Activated CD4-positive, alpha-beta T cell treated with anti-CD3 and anti-CD28 coated beads, Interleukin-2, amount 50 U/mL, for 16 hours (primary cell): ENCODE results near the gene INSR.

Experiments
- DNase-seq: peaks from one replicate; pipeline ENCODE4 v3.0.0-alpha.2; 2020

INSR gene

DNA sequence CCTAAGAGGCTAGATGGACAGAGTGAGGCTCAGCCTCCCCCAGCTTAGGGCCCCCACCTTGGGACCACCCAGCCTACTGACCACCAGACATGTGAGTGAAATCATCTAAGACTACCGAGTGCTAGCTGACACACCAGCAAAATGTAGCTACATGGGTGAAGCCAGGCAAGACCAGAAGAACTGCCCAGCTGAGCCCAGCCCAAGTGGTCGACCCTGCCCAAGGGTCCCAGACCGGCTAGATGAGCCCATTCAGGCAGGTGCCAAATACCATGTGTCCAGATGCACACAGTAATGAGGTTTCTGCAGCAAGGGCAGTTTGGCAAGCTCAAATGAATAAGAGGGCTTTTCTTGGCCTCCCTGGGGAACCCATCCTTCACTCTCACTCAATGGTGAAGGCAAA is 168.1 kb downstream of the INSR start:
- no peak for DNase-seq

DNA sequence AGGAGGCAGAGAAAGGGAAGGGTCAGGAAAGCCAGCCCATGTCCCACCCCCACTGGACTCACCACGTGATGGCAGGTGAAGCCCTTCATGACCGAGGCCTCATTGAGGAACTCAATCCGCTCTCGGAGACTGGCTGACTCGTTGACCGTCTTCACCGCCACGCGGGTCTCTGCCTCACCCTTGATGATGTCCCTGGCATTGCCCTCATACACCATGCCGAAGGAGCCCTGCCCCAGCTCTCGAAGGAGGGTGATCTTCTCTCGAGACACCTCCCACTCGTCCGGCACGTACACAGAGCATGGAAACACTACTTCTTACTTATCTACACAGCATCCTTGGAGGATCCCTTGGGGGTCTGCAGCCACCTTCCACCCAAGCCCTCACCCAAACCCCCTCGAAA is 169.0 kb downstream of the INSR start:
- no peak for DNase-seq

DNA sequence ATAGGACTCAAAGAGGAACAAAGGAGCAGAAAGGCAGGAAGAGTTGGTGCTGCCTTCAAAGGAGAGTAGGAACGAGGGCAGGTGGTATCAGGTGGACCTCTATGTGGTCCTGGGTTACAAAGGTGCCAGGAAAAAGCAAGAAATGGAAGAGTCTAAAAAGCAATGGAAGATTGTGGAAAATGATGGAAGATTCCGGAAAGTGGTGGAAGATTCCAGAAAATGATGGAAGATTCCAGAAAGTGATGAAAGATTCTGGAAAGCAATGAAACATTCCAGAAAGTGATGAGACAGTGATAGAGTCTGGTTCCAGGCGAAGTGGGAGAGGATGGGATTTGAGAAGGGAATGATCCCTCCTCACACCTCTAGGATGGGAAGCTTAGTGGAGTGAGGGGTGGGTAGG is 169.4 kb downstream of the INSR start:
- no peak for DNase-seq

DNA sequence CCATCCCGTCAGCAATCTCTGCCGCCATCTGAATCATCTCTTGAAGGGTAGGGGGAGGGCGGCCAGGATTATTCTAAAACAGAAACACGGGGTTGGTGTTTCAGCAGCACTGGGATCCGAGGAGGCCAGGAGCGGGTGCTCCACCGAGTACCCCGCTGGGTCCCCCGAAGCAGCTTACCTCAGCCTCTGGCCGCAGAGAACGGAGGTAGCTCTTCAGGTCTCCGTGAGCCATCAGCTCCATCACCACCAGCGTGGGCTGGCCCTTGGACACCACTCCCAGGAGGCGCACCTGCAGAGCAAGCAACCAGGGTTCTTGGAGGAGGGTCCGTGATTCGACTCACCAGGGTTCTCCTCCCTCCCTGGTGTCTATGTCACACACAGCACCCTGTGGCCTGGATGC is 171.5 kb downstream of the INSR start:
- no peak for DNase-seq

DNA sequence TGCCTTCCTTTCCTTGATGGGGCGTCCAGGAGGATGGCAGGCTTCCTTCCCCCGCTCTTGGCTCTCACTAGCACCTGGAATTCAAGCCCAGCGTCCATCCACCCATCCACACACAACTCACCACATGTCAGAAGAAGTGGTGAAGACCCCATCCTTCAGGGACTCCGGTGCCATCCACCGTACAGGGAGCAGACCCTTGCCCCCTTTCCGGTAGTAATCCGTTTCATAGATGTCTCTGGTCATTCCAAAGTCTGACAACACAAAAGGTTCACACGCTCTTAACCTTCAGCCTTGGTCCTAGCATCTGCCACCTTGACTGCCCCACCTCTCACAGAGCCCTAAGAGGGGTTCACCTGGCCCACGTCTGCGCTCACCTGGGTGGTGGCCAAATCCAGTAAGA is 173.7 kb downstream of the INSR start:
- DNase-seq, result no peak

DNA sequence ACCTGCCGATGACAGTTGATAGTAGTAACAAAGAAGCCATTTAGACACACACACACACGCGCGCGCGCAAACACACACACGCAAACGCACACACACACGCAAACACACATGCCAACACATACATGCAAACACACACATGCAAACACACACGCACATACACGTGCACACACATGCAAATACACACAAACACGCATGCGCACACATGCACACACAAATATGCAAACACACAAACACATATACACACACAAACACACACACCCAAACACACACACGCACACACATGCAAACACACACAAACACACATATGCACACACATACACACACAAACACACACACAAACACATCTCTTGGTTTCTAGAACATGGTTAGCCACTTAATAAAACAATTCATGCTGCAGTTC is 174.6 kb downstream of the INSR start:
- DNase-seq, result no peak

DNA sequence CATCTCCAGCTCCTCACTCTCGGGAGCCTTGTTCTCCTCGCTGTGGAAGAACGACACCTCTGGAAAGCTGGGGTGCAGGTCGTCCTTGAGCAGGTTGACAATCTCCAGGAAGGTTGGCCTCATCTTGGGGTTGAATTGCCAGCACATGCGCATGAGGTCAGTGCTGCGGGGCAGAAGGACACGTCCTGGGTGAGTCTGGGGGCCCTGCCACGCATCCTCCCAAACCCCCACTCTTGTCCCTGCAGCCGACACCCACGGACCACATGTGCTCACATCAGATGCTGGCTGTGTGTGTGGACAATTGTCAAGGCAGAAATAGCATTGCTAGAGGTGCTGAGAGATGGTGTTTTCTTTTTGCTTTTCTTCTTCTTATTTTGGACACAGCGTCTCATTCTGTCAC is 177.0 kb downstream of the INSR start:
- DNase-seq, result no peak

DNA sequence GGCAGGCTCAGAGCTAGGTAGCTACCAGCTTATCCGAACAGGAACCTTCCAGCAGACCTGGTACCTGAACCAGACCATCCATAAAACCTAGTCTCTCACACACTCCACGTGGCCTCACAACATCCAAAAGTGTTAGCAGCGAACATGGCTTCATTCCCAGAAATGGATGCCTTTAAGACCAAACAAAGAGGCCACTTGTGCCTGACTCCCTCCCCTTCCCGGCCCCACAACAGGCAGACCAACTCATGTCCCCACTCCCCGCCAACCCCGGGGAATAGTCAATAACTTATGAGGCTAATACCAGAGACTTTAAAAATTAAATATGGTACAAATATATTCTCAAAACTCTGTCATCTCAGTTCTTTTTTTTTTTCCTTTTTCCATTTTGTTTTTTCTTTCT is 178.5 kb downstream of the INSR start:
- DNase-seq, result no peak

DNA sequence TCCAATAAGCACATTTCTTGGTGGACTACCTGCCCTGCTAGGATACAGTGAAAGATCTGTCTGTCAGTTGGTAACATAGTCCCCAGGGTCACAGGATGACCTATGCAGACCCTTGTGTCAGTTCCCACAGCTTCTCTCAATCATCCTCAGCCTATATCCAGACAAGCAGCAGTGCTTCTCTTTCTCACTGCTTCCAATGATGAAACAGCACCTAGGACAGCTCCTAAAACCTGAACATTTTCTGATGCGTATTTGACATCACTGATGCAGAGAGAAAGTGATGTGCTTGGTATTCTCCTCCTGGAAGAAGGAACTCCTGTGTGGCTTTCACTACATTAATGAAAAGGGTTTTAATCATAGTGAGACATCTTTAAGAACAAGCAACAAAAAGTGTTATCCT is 181.0 kb downstream of the INSR start:
- DNase-seq, result no peak

DNA sequence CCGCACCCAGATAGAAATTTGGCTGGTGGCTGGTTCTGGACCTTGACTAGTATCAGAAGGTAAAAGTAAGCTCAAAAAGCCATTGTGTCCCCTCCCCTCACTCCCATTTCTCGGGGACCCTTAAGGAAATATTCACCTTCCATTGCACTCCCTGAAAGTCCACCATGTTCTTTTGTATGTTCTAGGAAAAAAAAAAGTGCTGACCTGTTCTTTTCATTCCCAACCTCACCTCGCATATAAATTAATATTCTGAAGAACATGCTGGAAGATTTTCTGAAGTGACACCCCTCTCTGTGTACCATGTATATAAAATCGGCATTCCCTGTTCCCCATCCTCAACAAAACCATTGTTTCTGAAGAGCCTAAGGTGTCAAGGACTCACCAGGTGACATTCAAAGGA is 181.5 kb downstream of the INSR start:
- no peak for DNase-seq

DNA sequence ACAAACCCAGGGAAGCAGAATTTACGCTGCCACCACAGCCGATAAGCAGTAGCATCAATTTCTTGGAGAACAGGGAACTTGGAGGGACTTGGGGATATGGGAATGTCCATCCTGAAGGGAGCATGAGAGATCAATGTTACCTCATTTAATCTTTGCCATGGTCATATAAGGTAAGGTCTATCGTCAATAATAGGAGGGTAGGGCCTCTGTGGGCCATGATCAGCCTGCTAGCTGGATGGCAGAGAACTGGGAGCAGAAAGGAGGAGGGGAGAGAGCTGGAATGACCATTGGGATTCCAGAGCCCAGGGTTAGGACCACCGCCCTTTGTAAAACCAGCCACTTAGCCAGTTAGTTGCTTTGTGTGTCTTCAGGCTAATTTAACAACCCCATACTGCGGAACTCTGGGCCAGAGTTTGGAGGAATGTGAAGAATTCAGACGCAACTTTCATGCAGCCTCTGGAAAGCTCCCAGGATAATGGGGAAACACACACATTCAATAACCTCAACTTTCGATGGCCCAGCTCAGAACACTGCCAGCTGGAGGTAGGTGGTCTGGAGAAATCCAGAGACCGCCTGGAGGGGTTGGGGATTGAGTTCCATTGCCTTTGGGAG is 184.4 kb downstream of the INSR start:
- DNase-seq, result no peak

DNA sequence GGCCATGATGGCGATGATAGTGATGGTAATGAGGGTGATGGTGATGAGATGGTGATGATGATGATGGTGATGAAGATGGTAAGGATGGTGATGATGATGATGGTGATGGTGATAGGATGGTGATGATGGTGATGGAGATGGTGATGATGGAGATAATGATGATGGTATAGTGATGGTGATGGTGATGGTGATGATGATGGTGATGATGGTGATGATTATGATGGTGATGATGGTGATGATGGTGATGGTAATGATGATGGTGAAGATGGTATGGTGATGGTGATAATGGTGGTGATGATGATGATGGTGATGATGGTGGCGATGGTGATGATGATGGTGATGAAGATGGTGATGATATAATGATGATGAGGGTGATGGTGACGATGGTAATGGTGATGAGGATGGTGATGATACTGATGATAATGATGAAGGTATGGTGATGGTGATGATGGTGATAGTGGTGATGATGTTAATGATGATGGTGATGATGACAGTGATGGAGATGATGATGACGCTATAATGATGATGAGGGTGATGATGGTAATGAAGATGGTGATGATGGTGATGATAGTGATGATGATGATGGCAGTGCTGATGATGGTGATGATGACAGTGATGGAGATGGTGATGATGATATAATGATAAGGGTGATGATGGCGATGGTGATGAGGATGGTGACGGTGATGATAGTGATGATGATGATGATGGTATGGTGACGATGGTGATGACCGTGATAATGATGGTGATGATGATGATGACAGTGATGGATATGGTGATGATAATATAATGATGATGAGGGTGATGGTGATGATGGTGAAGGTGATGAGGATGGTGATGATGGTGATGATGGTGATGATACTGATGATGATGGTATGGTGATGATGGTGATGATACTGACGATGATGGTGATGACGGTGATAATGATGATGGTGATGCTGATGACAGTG is 187.2 kb downstream of the INSR start:
- no peak for DNase-seq

DNA sequence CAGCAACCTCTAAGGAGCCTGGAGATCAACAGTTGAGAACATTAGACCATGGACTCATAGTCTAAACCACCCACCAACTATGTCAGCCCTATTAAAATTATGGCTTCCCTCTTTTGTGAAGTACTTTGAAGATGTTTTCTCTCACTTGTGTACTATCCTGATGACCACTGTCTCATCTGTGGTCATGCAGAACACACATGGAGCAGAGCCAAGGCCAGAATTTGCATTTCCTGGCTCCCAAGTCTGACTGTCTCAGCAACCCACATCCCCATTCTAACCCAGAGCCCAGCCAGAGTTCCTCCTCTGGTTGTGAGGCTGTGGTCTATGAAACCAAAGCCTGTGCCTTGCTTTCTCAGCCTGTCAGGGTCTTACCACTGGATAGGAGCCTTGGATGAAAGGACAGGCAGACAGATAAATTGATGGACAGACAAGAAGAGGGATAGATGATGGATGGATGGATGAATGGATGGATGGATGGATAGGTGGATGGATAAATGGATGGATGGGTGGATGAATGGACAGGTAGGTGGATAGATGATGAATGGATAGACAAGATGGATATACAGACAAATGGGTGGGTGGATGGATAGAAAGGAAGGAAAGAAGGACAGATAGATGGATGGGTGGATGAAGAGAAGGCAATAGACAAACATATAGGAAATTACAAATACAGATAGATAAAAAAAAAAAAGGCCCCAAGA is 189.3 kb downstream of the INSR start:
- DNase-seq, result no peak

DNA sequence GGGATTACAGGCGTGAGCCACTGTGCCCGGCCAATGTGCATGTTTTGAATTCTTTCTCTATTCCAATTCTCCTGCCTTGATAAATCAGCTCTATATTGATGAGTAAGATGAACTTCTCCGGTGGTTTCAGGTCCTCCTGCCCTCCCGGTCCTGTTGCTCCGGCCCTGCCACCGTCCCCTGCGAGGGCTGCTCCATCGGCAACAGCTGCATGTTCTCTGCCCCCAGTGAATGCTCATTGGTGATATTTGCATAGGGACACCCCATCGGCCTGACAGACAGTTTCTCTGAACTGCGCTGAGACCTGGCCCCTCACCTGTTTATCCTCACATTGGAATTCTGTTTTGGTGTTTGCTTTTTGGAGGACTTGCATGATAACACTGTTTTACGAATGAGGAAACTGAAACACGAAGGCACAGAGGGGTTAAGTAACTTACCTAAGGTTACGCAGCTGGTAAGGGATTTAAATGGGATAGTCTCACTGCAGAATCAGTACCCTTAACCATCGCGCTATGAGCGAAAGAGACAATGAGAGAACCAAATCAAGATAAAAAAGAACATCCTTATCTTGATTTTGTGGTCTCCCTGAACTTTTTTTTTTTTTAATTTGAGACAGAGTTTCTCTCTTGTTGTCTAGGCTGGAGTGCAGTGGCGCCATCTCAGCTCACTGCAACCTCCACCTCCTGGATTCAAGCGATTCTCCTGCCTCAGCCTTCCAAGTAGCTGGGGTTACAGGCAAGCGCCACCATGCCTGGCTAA is 192.5 kb downstream of the INSR start:
- DNase-seq, result no peak

DNA sequence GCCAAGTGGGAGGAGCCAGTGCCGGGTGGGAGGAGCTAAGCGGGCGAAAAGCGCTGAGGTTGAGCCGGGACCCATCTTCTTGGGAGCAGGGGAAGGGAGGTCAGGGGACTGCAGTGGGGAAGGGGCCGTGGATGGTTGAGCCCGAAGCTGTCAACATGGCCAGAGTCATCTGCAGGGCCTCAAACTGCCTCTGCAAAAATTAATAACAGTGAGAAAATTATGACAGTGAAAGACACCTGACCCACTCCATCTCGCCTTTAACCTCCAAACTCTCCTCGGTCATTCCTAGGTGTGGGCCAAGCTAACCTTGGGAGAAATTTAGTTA is 194.7 kb downstream of the INSR start:
- DNase-seq, result no peak

DNA sequence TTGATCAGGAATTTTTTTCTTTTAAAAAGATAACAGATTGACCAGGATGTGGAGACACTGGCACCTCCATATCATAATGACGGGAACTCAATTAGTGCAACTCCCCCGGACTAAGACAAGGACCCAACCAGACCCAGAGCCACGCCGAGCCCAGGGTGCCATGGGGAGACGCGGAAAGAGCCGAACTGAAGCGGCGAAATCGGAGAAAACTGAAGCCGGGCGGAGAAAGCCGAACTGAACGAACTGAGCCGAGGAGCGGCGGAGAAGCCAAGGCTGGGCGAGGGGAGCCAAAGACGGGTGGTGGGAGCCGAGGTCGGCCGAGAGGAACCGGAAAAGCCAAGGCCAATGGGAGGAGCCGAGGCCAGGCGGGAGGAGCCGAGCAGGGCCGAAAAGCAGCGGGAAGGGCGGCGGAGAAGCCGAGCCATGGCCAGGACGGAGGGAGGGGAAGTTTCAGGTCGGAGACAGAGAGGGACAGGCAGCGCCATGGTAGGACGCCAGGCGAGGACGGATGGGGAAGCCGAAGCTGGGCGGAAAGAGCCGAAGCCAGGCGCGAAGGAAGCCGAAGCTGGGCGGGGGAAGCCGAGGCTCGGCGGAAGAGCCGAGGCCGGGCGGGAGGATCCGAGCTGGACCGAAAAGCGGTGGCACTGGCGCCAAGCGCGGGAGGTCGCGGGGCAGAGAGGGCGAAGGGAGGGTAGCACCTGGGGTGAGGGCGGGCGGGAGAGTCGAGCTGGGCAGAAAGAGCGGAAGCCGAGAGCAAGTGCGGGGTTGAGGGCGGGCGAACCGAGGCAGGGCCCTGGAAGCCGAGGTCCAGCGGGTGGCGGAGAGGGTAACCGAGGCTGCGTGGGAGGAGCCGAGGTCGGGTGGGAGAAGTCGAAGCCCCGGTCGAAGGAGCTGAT is 195.3 kb downstream of the INSR start:
- DNase-seq, result peak; percentile 91

DNA sequence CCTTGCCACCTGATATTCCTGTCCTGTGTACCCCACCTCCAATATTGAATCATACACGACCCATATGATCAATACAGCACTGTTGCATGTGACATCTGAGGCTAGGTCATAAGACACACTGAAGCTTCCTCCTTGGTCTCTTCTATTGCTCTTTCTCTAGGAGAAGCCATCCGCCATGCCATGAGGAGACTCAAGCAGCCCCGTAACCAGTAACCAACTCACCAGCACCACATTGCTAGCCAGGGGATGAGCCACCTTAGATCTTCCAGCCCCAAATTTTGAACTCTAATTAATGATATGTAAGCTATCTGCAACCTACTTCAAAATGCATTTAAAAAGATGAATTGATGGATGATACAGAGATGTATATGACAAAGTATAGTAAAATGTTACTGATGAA is 196.1 kb downstream of the INSR start:
- DNase-seq, result no peak

DNA sequence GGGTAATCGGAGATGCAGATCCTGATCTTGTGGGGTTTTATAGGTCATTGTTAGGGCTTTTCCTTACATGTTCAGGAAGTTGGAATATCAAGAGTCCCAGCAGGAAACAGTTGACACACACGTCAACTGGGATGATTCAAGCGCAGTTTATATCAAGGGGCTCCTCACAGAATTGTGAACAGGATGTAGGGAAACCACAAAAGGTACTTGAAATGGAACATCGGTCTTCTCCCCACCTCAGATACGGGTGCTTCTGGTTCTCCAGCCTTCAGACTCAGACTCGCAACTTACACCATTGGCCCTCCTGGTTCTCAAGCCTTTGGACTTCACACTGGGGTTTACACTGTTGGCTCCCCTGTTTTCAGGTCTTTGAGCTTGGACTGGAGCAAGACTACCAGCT is 205.2 kb downstream of the INSR start:
- DNase-seq, result no peak

DNA sequence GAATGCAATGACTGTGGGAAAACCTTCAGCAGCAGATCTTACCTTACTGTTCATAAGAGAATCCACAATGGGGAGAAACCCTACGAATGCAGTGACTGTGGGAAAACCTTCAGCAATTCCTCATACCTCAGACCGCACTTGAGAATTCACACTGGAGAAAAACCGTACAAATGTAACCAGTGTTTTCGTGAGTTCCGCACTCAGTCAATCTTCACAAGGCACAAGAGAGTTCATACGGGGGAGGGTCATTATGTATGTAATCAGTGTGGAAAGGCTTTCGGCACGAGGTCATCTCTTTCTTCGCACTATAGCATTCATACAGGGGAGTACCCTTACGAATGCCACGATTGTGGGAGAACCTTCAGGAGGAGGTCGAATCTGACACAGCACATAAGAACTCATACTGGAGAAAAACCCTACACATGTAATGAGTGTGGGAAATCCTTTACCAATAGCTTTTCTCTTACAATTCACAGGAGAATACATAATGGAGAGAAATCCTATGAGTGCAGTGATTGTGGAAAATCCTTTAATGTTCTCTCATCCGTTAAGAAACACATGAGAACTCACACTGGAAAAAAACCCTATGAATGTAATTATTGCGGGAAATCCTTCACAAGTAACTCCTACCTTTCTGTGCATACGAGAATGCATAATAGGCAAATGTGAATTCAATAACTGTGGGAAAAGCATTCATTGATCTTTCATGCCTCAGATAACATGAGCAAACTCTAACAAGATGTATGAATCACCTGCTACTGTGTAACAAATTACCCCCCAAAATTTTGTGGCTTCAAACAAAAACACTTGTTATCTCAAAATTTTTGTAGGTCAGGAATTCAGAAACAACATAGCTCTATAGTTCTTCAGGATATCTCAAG is 210.9 kb downstream of the INSR start:
- no peak for DNase-seq

DNA sequence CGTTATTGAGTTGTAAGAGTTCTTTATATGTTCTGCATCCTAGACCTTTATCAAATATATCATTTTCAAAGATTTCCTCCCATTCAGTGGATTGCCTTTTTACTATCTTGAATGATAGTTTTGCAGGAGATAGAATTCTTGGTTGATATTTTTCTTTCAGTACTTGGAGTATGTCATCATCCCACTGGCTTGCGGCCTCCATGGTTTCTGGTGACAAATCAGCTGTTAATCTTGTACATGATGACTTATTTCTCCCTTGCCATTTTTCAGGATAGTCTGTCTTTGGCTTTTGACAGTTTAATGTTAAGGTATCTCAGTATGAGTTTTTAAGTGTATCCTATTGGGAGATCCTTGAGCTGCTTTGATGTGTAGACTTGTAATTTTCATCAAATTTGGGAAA is 216.2 kb downstream of the INSR start:
- no peak for DNase-seq

DNA sequence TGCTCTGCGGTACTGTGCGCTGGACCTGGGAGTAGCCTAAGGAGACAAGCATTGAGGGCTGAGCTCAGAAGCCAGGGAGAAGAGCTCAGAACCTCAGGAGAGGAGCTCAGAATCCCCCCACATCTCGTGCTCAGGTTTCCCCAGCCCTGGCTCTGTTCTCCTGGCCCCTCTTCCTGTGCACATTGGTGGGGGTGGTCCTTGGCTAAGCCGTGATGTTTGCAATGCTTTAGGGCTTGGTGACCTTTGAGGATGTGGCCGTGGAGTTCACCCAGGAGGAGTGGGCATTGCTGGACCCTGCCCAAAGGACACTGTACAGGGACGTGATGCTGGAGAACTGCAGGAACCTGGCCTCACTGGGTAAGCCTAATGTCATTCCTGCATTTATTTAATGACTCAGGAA is 218.1 kb downstream of the INSR start:
- DNase-seq, result no peak
